Stomach (tissue), 9 donors: ENCODE results near the gene CFAP65. TPM values are rescaled to one million over a fixed set of nuclear protein-coding genes. Genes with fewer than 3 reads are reported as not detected.

ENCODE experiments used
- DNase-seq, 2 donors: peaks; one replicate each; pipeline versions ENCODE4 v3.0.0 to v3.0.0-alpha.2; 2013 to 2019
- H3K27ac ChIP-seq, 5 donors: fragments of 200-600 bp in 4 of 5; sonication (generic) in 4 of 5; one replicate each; pipeline ENCODE4 v1.5.1; 2013 to 2019; ENCODE audit warnings: mild to moderate bottlenecking in 1 of 5, moderate library complexity in 1 of 5
- H3K27me3 ChIP-seq, 3 donors: fragments of 200-600 bp; sonication (generic); one replicate each; pipeline ENCODE4 v1.5.1; 2017 to 2019; ENCODE audit warnings: mixed run types in 1 of 3
- H3K36me3 ChIP-seq, 4 donors: fragments of 200-600 bp; sonication (generic); 1 replicate in 3 of 4; 2 replicates in 1 of 4; pipeline ENCODE4 v1.5.1; 2016 to 2019
- H3K4me1 ChIP-seq, 4 donors: fragments of 200-600 bp; sonication (generic); one replicate each; pipeline ENCODE4 v1.5.1; 2016 to 2019
- H3K4me3 ChIP-seq, 4 donors: fragments of 200-600 bp; sonication (generic) in 3 of 4; one replicate each; pipeline ENCODE4 v1.5.1; 2016 to 2019; ENCODE audit warnings: mild to moderate bottlenecking in 1 of 4
- H3K9me3 ChIP-seq, 4 donors: fragments of 200-600 bp; sonication (generic); one replicate each; pipeline ENCODE4 v1.5.1; 2016 to 2019
- EP300 ChIP-seq: sonication (generic); formaldehyde crosslinking; IDR thresholded peaks from one replicate; pipeline ENCODE4 v1.6.1; 2017; ENCODE audit warnings: antibody characterized with exemption
- POLR2A ChIP-seq, 4 donors: fragments of 450-650 bp; IDR thresholded peaks; one replicate each; pipeline ENCODE4 v1.6.1; 2016; ENCODE audit warnings: antibody characterized with exemption in 4 of 4, control low read depth in 2 of 4, mild to moderate bottlenecking in 1 of 4, moderate library complexity in 1 of 4
- POLR2AphosphoS5 ChIP-seq, 3 donors: sonication (generic); formaldehyde crosslinking; IDR thresholded peaks; one replicate each; pipeline ENCODE4 v1.6.1; 2016; ENCODE audit warnings: antibody characterized with exemption in 3 of 3
- WGBS, 5 donors: extraction: QIAGEN DNeasy Blood & Tissue Kit in 3 of 5; methylation state at CpG; one replicate each; pipeline versions ENCODE4 v1.1.5 to v1.1.7; 2013 to 2018; 5-methylcytosine and 5-hydroxymethylcytosine counted together
- intact Hi-C: fragments of 100-400 bp; cut with DNase I; formaldehyde crosslinking; loops from one replicate; pipeline ENCODE4 v1.15.1; 2023; ENCODE audit warnings: low total_unique reads
- polyA plus RNA-seq, 3 donors: library from polyadenylated mRNA; stranded (reverse); fragments of 200-250 nt; gene quantifications; one replicate each; pipeline ENCODE4 v1.2.3, GENCODE V29; 2013
- total RNA-seq, 5 donors: library from RNA; depleted of rRNA; stranded (reverse); fragments of >200 nt; gene quantifications; one replicate each; pipeline versions ENCODE4 v1.1.0 to v1.2.3, GENCODE V29; 2014 to 2016
- TF ChIP-seq, protein P1 (sequence below), 7 experiments: fragments of 450-650 bp in 4 of 7; fragments of 200-600 bp in 3 of 7; sonication (generic) in 3 of 7; IDR thresholded peaks; one replicate each; pipeline ENCODE4 v1.5.1; 2016 to 2019; ENCODE audit warnings: antibody characterized with exemption in 7 of 7, control low read depth in 2 of 7, mild to moderate bottlenecking in 1 of 7
- donor health status: healthy with polysubstance abuse.
- donor health status: Bipolar disorder and iron deficiency.
- donor health status: healthy.

CFAP65 gene
- total and polyA plus RNA-seq, 8 donors, result 0.10 to 2.6 TPM; not detected in 6

DNA sequence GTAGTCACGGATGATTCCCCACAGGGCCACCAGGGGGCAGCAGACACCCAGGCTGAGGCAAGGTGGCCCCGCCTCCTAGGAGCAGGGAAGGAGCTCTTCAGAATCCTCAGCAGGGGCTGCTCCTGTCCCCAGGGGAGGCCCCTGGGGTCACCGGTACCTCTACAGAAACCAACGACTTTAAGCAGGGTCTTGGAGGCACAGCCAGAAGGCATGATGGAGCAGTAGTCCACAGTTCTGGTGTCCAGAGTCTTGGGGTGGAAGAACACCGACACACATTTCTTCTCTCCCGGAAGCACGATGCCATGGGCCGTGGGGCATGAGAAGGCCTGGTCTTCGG lies 11.5 kb downstream of the CFAP65 start:
- TF ChIP-seq POLR2AphosphoS5 (IDR thresholded peaks at IDR 0.05) (peak in 1 of 3 donors; percentile 61), EP300 (no peak), POLR2A (IDR thresholded peaks at IDR 0.05) (no peak)
- TF ChIP-seq, protein P1, sequence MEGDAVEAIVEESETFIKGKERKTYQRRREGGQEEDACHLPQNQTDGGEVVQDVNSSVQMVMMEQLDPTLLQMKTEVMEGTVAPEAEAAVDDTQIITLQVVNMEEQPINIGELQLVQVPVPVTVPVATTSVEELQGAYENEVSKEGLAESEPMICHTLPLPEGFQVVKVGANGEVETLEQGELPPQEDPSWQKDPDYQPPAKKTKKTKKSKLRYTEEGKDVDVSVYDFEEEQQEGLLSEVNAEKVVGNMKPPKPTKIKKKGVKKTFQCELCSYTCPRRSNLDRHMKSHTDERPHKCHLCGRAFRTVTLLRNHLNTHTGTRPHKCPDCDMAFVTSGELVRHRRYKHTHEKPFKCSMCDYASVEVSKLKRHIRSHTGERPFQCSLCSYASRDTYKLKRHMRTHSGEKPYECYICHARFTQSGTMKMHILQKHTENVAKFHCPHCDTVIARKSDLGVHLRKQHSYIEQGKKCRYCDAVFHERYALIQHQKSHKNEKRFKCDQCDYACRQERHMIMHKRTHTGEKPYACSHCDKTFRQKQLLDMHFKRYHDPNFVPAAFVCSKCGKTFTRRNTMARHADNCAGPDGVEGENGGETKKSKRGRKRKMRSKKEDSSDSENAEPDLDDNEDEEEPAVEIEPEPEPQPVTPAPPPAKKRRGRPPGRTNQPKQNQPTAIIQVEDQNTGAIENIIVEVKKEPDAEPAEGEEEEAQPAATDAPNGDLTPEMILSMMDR (IDR thresholded peaks at IDR 0.05), result peak in 6 of 7 experiments; percentile 85 to 98 (median 90)
- Histone ChIP-seq H3K4me1 (no peaks in the 10 kb centered on the region), H3K9me3 (no peaks in the 10 kb centered on the region), H3K27ac (no peak overlapping the region), H3K4me3 (no peak overlapping the region), H3K36me3 (no peaks in the 10 kb centered on the region), H3K27me3 (peaks cover 0 to 57% (median 6%) of the 10 kb centered on the region in 3 donors)
- WGBS, 5 donors, result 39 to 44% (median 41%) methylated on average over 7 to 9 of the region's 9 CpGs
- intact Hi-C loops, result loop anchor here (10.0 kb wide), 2 partner anchors 125 to 275 kb away; partner anchors contain the start of gene PTPRN
- DNase-seq, result peak; percentile 90 to 92

- Histone ChIP-seq H3K27ac (no peak overlapping the region), H3K9me3 (no peaks in the 10 kb centered on the region), H3K4me3 (no peak overlapping the region), H3K4me1 (no peaks in the 10 kb centered on the region), H3K27me3 (peaks cover 0 to 57% (median 6%) of the 10 kb centered on the region in 3 donors), H3K36me3 (no peaks in the 10 kb centered on the region)
- TF ChIP-seq POLR2A (IDR thresholded peaks at IDR 0.05) (no peak), EP300 (no peak), POLR2AphosphoS5 (IDR thresholded peaks at IDR 0.05) (no peak)
- TF ChIP-seq, protein P1 (IDR thresholded peaks at IDR 0.05), result no peak
- no peak for DNase-seq
- WGBS, 5 donors, result 75 to 82% (median 80%) methylated on average over 11 to 13 of the region's 13 CpGs
- intact Hi-C loops, result loop anchor here (10.0 kb wide), 2 partner anchors 126 to 276 kb away; partner anchors contain the start of gene PTPRN
Measured at GRCh38 chr2:219028996-219029828, 12.1 kb downstream of the CFAP65 start.

DNA sequence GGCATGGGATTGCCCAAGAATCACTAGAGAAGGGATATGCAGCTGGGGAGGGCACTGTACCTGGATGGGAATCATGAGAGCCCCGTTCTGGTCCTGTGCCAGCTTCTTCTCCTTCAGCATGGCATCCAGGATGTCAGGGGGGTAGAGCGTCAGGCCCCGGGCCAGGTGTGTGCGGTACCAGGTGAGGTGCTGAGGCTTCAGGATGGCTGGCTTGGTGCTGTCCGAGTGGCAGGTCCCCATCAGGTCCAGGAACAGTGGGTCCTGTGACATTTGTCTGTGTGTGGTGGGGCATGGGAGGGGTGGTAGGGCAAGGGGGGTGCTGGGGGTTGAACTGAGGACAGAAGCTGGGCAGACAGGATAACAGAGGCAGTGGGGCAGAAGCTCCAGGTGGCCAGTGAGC lies 13.2 kb downstream of the CFAP65 start:
- TF ChIP-seq, protein P1 (IDR thresholded peaks at IDR 0.05), result no peak
- TF ChIP-seq EP300 (no peak), POLR2A (IDR thresholded peaks at IDR 0.05) (no peak)
- peaks cover 0 to 55% (median 6%) of the 10 kb centered on the region in 3 donors for H3K27me3 ChIP-seq
- no peaks in the 10 kb centered on the region for H3K4me1 ChIP-seq
- no peak overlapping the region for H3K27ac ChIP-seq
- H3K9me3 ChIP-seq, result no peaks in the 10 kb centered on the region
- no peak overlapping the region for H3K4me3 ChIP-seq
- intact Hi-C loops, result loop anchor here (10.0 kb wide), 2 partner anchors 127 to 277 kb away; partner anchors contain the start of gene PTPRN
- DNase-seq, result no peak
- WGBS, 5 donors, result 69 to 81% (median 76%) methylated on average over 5 of the region's 5 CpGs
- H3K36me3 ChIP-seq, result no peaks in the 10 kb centered on the region

DNA sequence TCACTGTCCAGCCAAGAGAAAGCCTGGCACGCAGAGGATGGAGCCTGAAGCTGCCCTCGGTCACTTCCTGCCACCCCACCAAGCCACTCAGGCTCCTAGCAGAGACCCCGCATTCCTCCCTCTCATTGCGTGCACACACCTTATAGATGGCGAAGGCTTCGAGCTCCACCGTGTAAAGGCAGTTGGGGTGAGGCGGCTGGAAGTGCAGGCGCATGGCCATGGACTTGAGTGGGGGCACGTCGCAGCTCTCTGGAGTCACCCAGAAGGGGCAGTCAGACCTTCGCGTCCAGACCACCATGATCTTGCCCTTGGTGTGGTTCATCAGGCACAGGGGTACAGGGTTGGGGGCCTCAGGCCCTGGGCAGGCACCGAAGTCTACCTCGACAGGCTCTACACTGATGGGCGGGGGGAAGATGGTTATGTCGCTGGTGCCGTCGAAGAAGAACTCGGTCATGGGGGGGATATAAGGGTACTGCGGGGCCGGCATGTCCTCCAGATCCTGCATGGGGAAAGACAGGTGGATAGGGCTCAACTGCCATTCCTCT lies 13.7 kb downstream of the CFAP65 start:
- intact Hi-C loops, result loop anchor here (10.0 kb wide), 2 partner anchors 127 to 277 kb away; partner anchors contain the start of gene PTPRN

More for the DNA sequence above, 13.7 kb downstream of the CFAP65 start:
- Histone ChIP-seq H3K9me3 (no peaks in the 10 kb centered on the region), H3K4me3 (no peak overlapping the region), H3K27me3 (peaks cover 0 to 51% (median 6%) of the 10 kb centered on the region in 3 donors), H3K27ac (no peak overlapping the region), H3K36me3 (no peaks in the 10 kb centered on the region), H3K4me1 (no peaks in the 10 kb centered on the region)
- WGBS, 5 donors, result 87 to 96% (median 94%) methylated on average over 22 of the region's 22 CpGs
- no peak for DNase-seq
- TF ChIP-seq, protein P1 (IDR thresholded peaks at IDR 0.05), result no peak
- no peak for TF ChIP-seq POLR2A (IDR thresholded peaks at IDR 0.05)
